GM23338 (cell line): ENCODE data around the gene WDR87.

ENCODE experiments used
- CREB1 ChIP-seq: fragments of 250-450 bp; sonication (Bioruptor Pico); IDR thresholded peaks from 2 replicates; pipeline ENCODE4 v1.5.0; 2020; ENCODE audit warnings: low read depth, mild to moderate bottlenecking, moderate library complexity
- CTCF ChIP-seq, 2 experiments: fragments of 200-600 bp in 1 of 2; sonication (generic) in 1 of 2; conservative IDR thresholded peaks; 2 replicates each; pipeline versions ENCODE4 v1.5.1 to v1.6.1; 2016 to 2017; ENCODE audit warnings: antibody characterized with exemption in 2 of 2, low read depth in 2 of 2, mild to moderate bottlenecking in 2 of 2, moderate library complexity in 1 of 2
- EZH2 ChIP-seq: fragments of 200-600 bp; sonication (generic); IDR thresholded peaks from one replicate; pipeline ENCODE4 v1.8.0; 2017; ENCODE audit warnings: antibody characterized with exemption, mild to moderate bottlenecking, low read depth; ENCODE audit not compliant: unreplicated experiment
- EZH2phosphoT487 ChIP-seq: fragments of 200-600 bp; sonication (generic); IDR thresholded peaks from one replicate; pipeline ENCODE4 v1.8.1; 2018; ENCODE audit warnings: antibody characterized with exemption; ENCODE audit not compliant: unreplicated experiment
- POLR2AphosphoS5 ChIP-seq: IDR thresholded peaks from 2 replicates; pipeline ENCODE4 v1.6.1; 2016; ENCODE audit warnings: antibody characterized with exemption, low read depth
- REST ChIP-seq: IDR thresholded peaks from one replicate; pipeline ENCODE4 v1.6.1; 2018; ENCODE audit warnings: antibody characterized with exemption; ENCODE audit not compliant: unreplicated experiment
- ZNF462 ChIP-seq: fragments of 250-450 bp; sonication (Bioruptor Pico); IDR thresholded peaks from 2 replicates; pipeline ENCODE4 v1.5.0; 2020; ENCODE audit warnings: mild to moderate bottlenecking, moderate library complexity

GRCh38 chr19:37869766-37870340 lies 36.5 kb downstream of the WDR87 start:
- TF ChIP-seq CTCF (conservative IDR thresholded peaks at IDR 0.05; ENCODE audit: low read depth in 2 of 2) (no peak), EZH2 (no peak), REST (no peak), POLR2AphosphoS5 (no peak), CREB1 (no peak), ZNF462 (CRISPR knock-in tag) (no peak), EZH2phosphoT487 (no peak)
